ENCODE results near the gene PPP6R2. TPM values are rescaled to one million over a fixed set of nuclear protein-coding genes. Genes with fewer than 3 reads are reported as not detected.

The PPP6R2 gene
- total and polyA plus RNA-seq, 2 donors (not counting 3 experiments of a cell fraction or from before 2014, with no cell fraction given): 38.6 to 54.6 TPM

- H3K9ac ChIP-seq (replicated peaks; ENCODE audit: extremely low read depth, insufficient read depth, low read length): no peak overlapping the region
- dilution Hi-C loops (cut with MboI; ENCODE audit: extremely low pct_ligation_motif_present, low sequenced_read_pairs) (no loop called here), intact Hi-C loops (cut with micrococcal nuclease) (no loop called here)
- POLR2A ChIA-PET: no interaction called here
- H3K27ac ChIP-seq (ENCODE audit: insufficient read depth, low read depth, low read length): no peak overlapping the region
- TF ChIP-seq JUN (IDR thresholded peaks at IDR 0.05; ENCODE audit: borderline replicate concordance, insufficient read depth, insufficient read length, low read depth) (no peak), GATA2 (IDR thresholded peaks at IDR 0.05; ENCODE audit: insufficient read depth, insufficient read length, low read depth, low read length) (no peak), MAX (IDR thresholded peaks at IDR 0.05; ENCODE audit: insufficient read depth, insufficient read length) (no peak), CTCF (IDR thresholded peaks at IDR 0.05; ENCODE audit: extremely low read depth in 1 of 2, insufficient read depth in 1 of 2, low read depth in 1 of 2, low read length in 2 of 2) (no peak), EZH2 (IDR thresholded peaks at IDR 0.05; ENCODE audit: borderline replicate concordance, low read depth, low read length, severe bottlenecking) (no peak)
- no peaks in the 10 kb centered on the region for H3K79me2 ChIP-seq (ENCODE audit: control insufficient read depth, insufficient read depth, low read length)
- peaks cover 6% of the 10 kb centered on the region for H3K4me1 ChIP-seq (ENCODE audit: control insufficient read depth, extremely low read depth, insufficient read depth, low read length)
- no peaks in the 10 kb centered on the region for H3K9me1 ChIP-seq (replicated peaks; ENCODE audit: control insufficient read depth, extremely low read depth, insufficient read depth, low read length)
- FAIRE-seq: no peak
- H4K20me1 ChIP-seq (replicated peaks; ENCODE audit: control insufficient read depth, extremely low read depth, insufficient read depth, low read length): no peaks in the 10 kb centered on the region
- no peak overlapping the region for H3K4me2 ChIP-seq (ENCODE audit: insufficient read depth, low read length)
- no peaks in the 10 kb centered on the region for H3K27me3 ChIP-seq (ENCODE audit: control insufficient read depth in 2 of 2, insufficient read depth in 2 of 2, low read length in 2 of 2)
- H2AFZ ChIP-seq (ENCODE audit: low read depth, low read length): no peak overlapping the region
- no peak for DNase-seq (ENCODE audit: low read depth, low spot score)
- H3K4me3 ChIP-seq (replicated peaks in 1 of 3; ENCODE audit: insufficient read depth in 1 of 3, low read depth in 1 of 3, low read length in 3 of 3): no peak overlapping the region
- peaks cover 6 to 38% of the 10 kb centered on the region in 2 experiments for H3K36me3 ChIP-seq (ENCODE audit: control insufficient read depth in 2 of 2, extremely low read depth in 1 of 2, insufficient read depth in 2 of 2, low read length in 2 of 2)
- BruUV-seq (replicated peaks): no TSS peak
- H3K9me3 ChIP-seq (replicated peaks; ENCODE audit: control insufficient read depth, insufficient read depth, low read length): no peaks in the 10 kb centered on the region
- CTCF ChIA-PET: no interaction called here
Observed at GRCh38 chr22:50445880-50446707, 103.0 kb downstream of the PPP6R2 start.
